Panc1 (cell line): ENCODE measurements around the gene FAAP100. TPM values are rescaled to one million over a fixed set of nuclear protein-coding genes. Genes with fewer than 3 reads are reported as not detected.
A peak's percentile ranks its signal among the peaks of the same experiment; 100 is the strongest.
"Not testable (repeated sequence)": the region's sequence is repeated elsewhere in the genome, so short reads cannot be mapped to it uniquely, and the experiment has no call there.

Experiments
- ATAC-seq: fragments of 200-7000 bp; cut with Tn5 transposase; 2 replicates; pipeline ENCODE4 v1.9.1; 2020; ENCODE audit warnings: mild to moderate bottlenecking, moderate library complexity
- BruUV-seq: library from RNA; stranded (reverse); fragments of 400-500 nt; replicated peaks from 2 replicates; lab custom pipeline; 2021; lab: Mats Ljungman, UMichigan
- CTCF ChIA-PET: fragments of 300-600 bp; sonication (Branson Sonifier 250); formaldehyde crosslinking; loops from one replicate; lab custom pipeline; 2022; ENCODE audit warnings: antibody characterized with exemption; lab: Charles Lee
- POLR2A ChIA-PET: fragments of 300-600 bp; sonication (Branson Sonifier 250); formaldehyde crosslinking; loops from one replicate; lab custom pipeline; 2022; ENCODE audit warnings: antibody characterized with exemption; lab: Charles Lee
- DNase-seq: peaks from one replicate; pipeline ENCODE4 v3.0.0-alpha.2; 2010; ENCODE audit warnings: low read depth, low spot score
- H3K27ac ChIP-seq: 2 replicates; pipeline ENCODE4 v1.5.1; 2011; ENCODE audit warnings: mild to moderate bottlenecking, low read length, inconsistent platforms
- H3K27me3 ChIP-seq: fragments of 200-500 bp; sonication (Bioruptor generic); 2 replicates; pipeline ENCODE4 v1.6.0; 2014; ENCODE audit warnings: low read length, inconsistent platforms; ENCODE audit not compliant: control insufficient read depth, insufficient read depth
- H3K36me3 ChIP-seq: fragments of 200-500 bp; sonication (Bioruptor generic); 2 replicates; pipeline ENCODE4 v1.5.1; 2014; ENCODE audit warnings: inconsistent platforms, mild to moderate bottlenecking, low read length, moderate library complexity; ENCODE audit not compliant: control insufficient read depth, insufficient read depth
- H3K4me1 ChIP-seq: 2 replicates; pipeline ENCODE4 v1.5.1; 2011; ENCODE audit warnings: inconsistent platforms, mild to moderate bottlenecking, low read length, moderate library complexity; ENCODE audit not compliant: control insufficient read depth, insufficient read depth
- H3K4me3 ChIP-seq, 2 experiments: 2 replicates each; pipeline ENCODE4 v1.5.1; 2011 to 2012; ENCODE audit warnings: low read depth in 2 of 2, low read length in 2 of 2, mild to moderate bottlenecking in 2 of 2, inconsistent platforms in 1 of 2, moderate library complexity in 1 of 2
- H3K9me3 ChIP-seq: fragments of 200-500 bp; sonication (Bioruptor generic); 2 replicates; pipeline ENCODE4 v1.5.1; 2014; ENCODE audit warnings: low read depth, mild to moderate bottlenecking, inconsistent platforms, low read length, moderate library complexity; ENCODE audit not compliant: control insufficient read depth, insufficient read depth
- POLR2AphosphoS5 ChIP-seq: IDR thresholded peaks from 2 replicates; pipeline ENCODE4 v1.6.1; 2012; ENCODE audit warnings: mild to moderate bottlenecking, low read depth, low read length, moderate library complexity
- SIN3A ChIP-seq: IDR thresholded peaks from 2 replicates; pipeline ENCODE4 v1.6.1; 2012; ENCODE audit warnings: low read depth, mild to moderate bottlenecking, low read length, moderate library complexity, borderline replicate concordance; ENCODE audit not compliant: insufficient read depth
- TCF7L2 ChIP-seq: IDR thresholded peaks from 2 replicates; pipeline ENCODE4 v1.6.1; 2011; ENCODE audit warnings: mild to moderate bottlenecking, low read depth, low read length, inconsistent platforms
- in situ Hi-C: cut with HindIII; loops from 2 replicates; pipeline ENCODE4 v1.10.0; 2016; ENCODE audit warnings: low sequenced_read_pairs, low pct_unique_long_range_greater_than_20kb
- intact Hi-C: fragments of 100-400 bp; cut with micrococcal nuclease; formaldehyde crosslinking; loops from one replicate; pipeline ENCODE4 v1.10.0; 2022; ENCODE audit not compliant: unreplicated experiment
- total RNA-seq: library from RNA; stranded (reverse); gene quantifications from one replicate; pipeline ENCODE4 v1.2.1, GENCODE V29; 2021; ENCODE audit not compliant: unreplicated experiment
- TF ChIP-seq, protein P1 (sequence below), 2 experiments: IDR thresholded peaks; 2 replicates each; pipeline ENCODE4 v1.6.1; 2011 to 2012; ENCODE audit warnings: low read depth in 2 of 2, control low read depth in 1 of 2, low read length in 1 of 2, mild to moderate bottlenecking in 1 of 2, moderate library complexity in 1 of 2; ENCODE audit not compliant: insufficient read depth in 1 of 2

FAAP100 gene
- total RNA-seq, 1 experiment from 2014 or later = 265 TPM

DNA sequence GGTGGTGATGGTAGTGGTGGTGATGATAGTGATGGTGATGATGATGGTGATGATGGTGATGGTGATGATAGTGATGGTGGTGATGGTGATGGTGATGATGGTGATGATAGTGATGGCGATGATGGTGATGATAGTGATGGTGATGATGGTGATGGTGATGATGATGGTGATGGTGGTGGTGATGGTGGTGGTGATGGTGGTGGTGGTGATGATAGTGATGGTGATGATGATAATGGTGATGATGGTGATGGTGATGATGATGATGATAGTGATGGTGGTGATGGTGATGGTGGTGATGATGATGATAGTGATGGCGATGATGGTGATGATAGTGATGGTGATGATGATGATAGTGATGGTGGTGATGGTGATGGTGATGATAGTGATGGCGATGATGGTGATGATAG is 20.2 kb downstream of the FAAP100 start:
- H3K4me3 ChIP-seq, H3K27me3 ChIP-seq, DNase-seq, H3K36me3 ChIP-seq, in situ Hi-C loops, ATAC-seq, H3K27ac ChIP-seq, intact Hi-C loops, POLR2A ChIA-PET, H3K9me3 ChIP-seq, CTCF ChIA-PET, BruUV-seq: not testable (repeated sequence)
- TF ChIP-seq SIN3A = 0 out of 2 replicates have a peak, but pooled peaks have one; percentile 62
- TF ChIP-seq POLR2AphosphoS5 = peak; percentile 64
- peaks cover 11% of the 10 kb centered on the region for H3K4me1 ChIP-seq

DNA sequence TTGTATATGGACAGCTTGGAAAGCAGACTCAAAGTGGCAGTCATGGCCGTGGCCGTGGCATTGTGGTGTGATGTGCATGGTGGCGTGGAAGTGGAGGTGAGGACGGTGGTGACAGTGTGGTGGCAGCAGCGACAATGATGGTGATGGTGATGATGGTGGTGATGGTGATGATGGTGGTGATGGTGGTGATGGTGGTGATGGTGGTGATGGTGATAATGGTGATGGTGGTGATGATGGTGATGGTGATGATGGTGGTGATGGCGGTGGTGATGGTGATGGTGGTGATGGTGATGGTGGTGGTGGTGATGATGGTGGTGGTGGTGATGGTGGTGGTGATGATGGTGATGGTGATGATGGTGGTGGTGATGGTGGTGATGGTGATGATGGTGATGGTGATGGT is 21.1 kb downstream of the FAAP100 start:
- intact Hi-C loops, POLR2A ChIA-PET, H3K9me3 ChIP-seq, in situ Hi-C loops, DNase-seq, H3K27ac ChIP-seq, H3K36me3 ChIP-seq, H3K27me3 ChIP-seq, ATAC-seq, CTCF ChIA-PET, H3K4me3 ChIP-seq, BruUV-seq: not testable (repeated sequence)
- H3K4me1 ChIP-seq = peaks cover 11% of the 10 kb centered on the region

DNA sequence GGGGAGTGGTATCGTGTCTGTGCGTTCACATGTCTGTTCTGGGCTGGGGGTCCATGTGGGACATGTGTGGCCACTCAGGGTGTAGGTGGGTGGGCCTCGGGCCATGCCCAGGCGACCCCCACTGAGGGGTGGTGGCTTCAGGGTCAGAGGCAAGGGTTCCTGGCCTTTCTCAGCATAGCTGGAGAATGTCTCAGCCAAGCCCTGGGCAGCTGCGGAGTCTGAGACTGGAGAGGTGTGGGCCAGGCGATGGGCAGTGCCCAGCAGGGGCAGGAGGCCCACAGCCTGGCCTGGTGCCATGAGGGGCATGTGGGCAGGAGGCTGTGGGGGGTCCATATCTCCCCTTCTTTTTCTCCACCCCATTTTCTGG is 22.7 kb downstream of the FAAP100 start:
- Histone ChIP-seq H3K9me3 (no peaks in the 10 kb centered on the region), H3K4me3 (no peak overlapping the region), H3K4me1 (peaks cover 11% of the 10 kb centered on the region), H3K27ac (no peak overlapping the region), H3K36me3 (no peaks in the 10 kb centered on the region), H3K27me3 (no peaks in the 10 kb centered on the region)
- BruUV-seq = no TSS peak
- ATAC-seq (no peak), DNase-seq (no peak)
- ChIA-PET CTCF (no interaction called here), POLR2A (no interaction called here)
- peak; percentile 86 for TF ChIP-seq SIN3A
- TF ChIP-seq, protein P1, sequence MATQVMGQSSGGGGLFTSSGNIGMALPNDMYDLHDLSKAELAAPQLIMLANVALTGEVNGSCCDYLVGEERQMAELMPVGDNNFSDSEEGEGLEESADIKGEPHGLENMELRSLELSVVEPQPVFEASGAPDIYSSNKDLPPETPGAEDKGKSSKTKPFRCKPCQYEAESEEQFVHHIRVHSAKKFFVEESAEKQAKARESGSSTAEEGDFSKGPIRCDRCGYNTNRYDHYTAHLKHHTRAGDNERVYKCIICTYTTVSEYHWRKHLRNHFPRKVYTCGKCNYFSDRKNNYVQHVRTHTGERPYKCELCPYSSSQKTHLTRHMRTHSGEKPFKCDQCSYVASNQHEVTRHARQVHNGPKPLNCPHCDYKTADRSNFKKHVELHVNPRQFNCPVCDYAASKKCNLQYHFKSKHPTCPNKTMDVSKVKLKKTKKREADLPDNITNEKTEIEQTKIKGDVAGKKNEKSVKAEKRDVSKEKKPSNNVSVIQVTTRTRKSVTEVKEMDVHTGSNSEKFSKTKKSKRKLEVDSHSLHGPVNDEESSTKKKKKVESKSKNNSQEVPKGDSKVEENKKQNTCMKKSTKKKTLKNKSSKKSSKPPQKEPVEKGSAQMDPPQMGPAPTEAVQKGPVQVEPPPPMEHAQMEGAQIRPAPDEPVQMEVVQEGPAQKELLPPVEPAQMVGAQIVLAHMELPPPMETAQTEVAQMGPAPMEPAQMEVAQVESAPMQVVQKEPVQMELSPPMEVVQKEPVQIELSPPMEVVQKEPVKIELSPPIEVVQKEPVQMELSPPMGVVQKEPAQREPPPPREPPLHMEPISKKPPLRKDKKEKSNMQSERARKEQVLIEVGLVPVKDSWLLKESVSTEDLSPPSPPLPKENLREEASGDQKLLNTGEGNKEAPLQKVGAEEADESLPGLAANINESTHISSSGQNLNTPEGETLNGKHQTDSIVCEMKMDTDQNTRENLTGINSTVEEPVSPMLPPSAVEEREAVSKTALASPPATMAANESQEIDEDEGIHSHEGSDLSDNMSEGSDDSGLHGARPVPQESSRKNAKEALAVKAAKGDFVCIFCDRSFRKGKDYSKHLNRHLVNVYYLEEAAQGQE (IDR thresholded peaks at IDR 0.05; ENCODE audit: insufficient read depth in 1 of 2, low read depth in 2 of 2, low read length in 1 of 2) = no peak
- TF ChIP-seq TCF7L2 = peak; percentile 2; the same call in 1 of the 2 replicates
- TF ChIP-seq POLR2AphosphoS5 = peak; percentile 86
- intact Hi-C loops (no loop called here), in situ Hi-C loops (no loop called here)
